GM18858 (cell line): ENCODE measurements around the gene TKFC.

Experiments
- ATAC-seq: cut with Tn5 transposase; IDR thresholded peaks from one replicate; pipeline ENCODE4 v1.9.1; 2021; ENCODE audit not compliant: unreplicated experiment

The TKFC gene

GRCh38 chr11:61343792-61344745, 11.0 kb downstream of the TKFC start:
- ATAC-seq, result no peak

- ATAC-seq, result no peak
Measured at GRCh38 chr11:61345170-61345610, 12.2 kb downstream of the TKFC start.

- no peak for ATAC-seq
Measured at GRCh38 chr11:61345954-61346843, 13.2 kb downstream of the TKFC start.

DNA sequence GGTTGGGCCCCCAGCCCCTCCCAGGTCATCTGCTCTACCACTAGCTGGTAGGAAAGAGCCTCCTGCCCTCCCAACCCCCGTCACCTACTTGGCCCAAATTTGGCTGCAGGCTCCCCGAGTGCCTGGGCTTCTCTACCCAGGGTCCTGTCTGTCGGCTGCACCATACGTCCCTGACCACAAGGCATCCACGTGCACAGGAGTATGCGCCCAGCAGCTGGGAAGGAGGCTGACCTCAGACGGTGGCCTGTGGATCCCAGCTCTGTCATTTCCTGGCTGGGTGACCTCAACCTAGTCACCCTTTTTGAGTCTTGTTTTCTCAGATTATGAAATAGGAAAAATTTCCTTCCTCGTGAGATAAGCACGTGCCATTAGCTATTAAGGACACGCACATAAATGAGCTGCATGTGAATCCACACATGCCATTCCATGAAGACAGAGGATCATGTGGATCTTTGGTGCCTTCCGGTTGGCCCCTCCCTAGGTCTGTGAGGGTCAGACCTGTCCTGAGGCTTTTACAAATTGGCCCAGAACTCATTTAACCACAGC, 15.0 kb downstream of the TKFC start:
- no peak for ATAC-seq

GRCh38 chr11:61349189-61349751, 16.2 kb downstream of the TKFC start:
- ATAC-seq, result no peak

DNA sequence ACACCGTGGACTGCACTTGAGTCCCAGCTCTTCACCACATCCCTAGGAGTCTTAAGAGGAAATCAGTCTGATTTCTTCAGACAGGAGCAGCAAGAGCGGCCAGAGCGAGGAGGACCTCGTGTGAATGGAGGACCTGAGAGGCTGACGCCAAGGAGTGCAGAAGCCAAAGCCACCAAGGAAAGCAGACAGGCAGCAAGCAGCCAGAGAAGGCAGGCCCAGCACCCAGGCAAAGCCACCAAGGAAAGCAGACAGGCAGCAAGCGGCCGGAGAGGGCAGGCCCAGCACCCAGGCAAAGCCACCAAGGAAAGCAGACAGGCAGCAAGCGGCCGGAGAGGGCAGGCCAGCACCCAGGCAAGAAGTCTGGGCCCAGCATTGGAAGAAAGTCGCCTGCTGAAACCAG, 16.9 kb downstream of the TKFC start:
- ATAC-seq, result no peak

DNA sequence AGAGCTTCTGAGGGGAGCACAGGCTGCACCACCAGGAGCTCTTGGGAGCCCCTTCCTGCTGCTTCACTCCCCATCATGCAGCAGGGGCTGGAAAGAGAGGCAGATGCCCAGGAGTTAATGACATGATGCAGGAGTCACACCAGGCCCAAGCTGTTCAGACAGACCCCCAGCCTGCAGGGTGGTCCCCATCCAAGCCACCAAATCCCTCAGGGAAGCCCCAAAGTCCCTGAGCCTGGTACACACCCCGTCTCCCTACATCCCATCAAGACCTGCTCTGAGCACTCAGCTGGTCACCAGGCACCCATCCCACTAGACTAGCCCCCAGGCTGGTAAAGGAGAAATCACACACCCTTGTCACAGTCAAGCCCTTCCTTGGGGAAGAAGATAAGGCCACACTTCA, 17.3 kb downstream of the TKFC start:
- no peak for ATAC-seq

- ATAC-seq, result no peak
Measured at GRCh38 chr11:61350803-61351202, 17.8 kb downstream of the TKFC start.

- ATAC-seq, result no peak
Measured at GRCh38 chr11:61352038-61352437, 19.0 kb downstream of the TKFC start.

DNA sequence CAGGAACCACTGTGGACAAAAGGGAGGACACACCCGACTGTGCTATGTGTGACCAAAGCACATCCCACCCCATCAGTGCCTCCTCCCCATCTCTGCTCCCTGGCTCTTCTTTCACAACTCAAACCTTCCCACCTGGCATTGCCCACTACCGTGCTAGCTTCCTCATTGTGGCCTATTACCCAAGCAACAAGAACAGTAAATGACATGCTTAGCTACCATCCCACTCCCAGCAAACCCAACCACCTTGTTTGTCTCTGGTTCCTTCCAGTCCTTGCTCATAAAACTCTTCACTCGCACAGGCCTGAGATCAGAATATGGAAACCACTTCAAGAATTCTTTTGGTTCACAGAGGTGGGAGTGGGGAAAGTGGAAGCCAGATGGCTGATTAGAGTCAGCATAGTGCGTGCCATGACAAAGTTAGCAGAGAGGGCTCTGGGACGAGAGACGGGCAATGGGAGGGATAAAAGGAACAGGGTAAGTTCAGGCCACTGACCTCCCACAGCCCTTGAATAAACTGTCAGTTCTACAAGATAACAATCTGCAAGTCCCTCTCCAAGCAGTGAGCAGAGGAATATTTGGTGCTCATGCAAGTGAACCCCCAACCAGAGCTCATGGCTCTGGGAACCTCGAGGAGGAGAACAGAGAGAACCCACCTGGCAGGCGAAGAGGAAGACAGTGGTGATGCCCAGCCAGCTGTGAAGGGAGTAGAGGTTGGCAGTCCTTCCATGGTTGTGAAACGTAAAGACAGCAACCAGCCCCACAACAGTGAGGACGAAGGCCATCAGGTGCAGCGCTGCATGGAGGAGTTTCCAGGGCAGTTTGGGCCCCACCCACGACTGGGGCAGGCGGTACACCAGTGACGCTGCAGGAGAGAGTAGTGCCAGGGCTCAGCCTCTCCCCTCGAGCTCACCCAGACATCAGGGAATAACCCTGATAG, 20.4 kb downstream of the TKFC start:
- no peak for ATAC-seq

DNA sequence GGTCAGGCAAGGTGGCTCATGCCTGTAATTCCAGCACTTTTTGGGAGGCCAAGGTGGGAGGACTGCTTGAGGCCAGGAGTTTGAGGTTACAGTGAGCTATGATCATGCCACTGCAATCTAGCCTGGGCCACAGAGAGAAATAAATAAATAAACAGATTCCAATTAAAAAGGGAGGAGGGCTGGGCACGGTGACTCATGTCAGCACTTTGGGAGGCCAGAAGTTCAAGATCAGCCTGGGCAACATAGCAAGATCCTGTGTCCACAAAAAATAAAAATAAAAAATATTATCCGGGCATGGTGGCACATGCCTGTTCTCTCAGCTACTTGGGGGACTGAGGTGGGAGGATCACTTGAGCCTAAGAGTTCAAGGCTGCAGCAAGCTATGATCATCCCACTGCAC, 21.2 kb downstream of the TKFC start:
- ATAC-seq, result no peak

DNA sequence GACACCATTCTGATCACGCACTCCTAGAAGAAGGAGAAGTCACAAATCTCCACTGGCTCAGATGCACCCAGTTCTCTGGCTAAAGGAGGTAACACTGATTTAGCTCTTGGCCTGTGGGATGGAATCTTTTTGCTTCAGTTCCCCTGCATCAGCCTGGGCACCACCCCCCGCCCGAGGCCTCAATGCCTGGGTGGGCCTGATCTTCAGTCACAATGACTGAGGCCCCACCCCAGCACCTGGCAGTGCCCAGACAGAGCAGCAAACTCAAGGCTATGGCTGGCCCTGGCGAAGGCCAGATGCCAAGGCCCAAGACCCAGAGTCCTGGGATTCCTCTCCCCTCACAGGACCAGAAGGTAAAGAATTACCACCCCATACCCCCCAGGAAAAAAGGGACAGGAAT, 23.7 kb downstream of the TKFC start:
- ATAC-seq, result no peak

DNA sequence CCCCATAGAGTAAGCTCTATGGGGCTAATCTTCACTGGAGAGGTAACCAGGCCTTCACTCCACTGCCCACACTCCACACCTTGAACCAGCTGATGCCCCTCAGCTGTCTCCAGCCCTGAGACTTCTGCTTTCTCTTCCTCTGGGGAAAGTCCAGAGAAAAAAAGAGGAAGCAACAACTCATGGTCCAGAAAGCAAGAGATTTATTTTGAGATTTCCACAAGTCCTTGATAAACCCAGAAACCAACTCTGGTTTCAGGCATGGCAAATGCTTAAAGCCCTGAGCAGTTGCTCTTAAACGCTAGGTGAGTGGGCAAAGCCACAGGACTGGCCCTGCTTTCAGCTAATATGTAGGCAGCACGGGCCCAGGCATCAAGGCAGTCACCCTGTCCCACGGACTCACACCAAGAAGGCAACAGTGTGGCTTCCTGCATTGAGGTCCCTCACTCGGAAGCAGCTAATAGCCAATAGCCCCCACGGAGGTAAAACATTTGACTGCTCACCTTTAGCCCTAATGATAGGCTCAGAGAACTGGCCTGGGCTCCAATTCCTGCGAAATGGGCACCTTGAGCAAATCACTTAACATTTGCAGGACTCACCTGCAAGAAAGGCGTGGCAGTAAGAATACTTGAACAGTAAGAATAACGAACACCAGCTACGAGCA, 24.3 kb downstream of the TKFC start:
- peak; percentile 59 for ATAC-seq

DNA sequence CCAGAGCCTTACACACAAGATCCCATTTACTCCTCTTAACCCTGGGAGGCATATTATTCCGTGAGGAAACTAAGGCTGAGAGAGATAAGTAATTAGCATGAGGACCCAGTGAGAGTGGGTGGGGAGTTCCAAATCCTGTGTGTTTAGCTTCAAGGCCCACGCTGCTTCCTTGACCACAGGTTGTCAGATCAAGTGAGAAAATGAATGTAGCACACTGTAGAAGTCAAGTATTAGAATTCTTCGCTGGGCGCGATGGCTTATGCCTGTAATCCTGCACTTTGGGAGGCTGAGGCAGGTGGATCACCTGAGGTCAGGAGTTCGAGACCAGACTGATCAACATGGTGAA, 24.8 kb downstream of the TKFC start:
- no peak for ATAC-seq

GRCh38 chr11:61358566-61358965, 25.5 kb downstream of the TKFC start:
- no peak for ATAC-seq

- ATAC-seq, result no peak
Measured at GRCh38 chr11:61359516-61359915, 26.5 kb downstream of the TKFC start.

DNA sequence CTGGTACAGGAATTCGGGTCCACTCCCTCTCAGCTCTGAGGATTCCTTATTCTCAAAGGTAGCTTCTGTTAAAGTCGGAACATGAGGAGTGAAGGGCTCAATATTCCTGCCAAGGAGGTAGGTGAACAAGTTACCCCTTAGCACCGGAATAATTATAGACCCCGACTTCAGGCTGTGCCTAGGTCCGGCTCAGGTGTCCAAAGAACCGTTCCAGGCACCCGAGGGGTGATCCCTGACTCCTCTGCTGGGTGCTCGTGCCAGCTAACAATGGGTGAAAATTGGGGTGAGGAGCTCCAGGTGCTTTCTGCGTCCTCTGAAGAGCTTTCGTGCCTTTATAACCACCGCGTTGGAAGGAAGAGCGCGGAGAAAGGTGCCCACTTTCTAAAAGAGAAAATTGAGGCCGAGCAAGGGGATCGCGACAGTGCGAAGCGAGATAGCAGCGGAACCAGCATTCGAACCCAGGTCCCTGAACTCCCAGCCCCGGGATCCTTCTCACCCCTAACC, 28.3 kb downstream of the TKFC start:
- ATAC-seq, result no peak

- ATAC-seq, result peak; percentile 73
Measured at GRCh38 chr11:61361741-61362541, 28.9 kb downstream of the TKFC start, which contains the start of the genes CYB561A3 and TMEM138. Gene CYB561A3, minus strand, starts transcription at chr11:61361882. Its CDS starts 5,169 bp downstream, at chr11:61356713. Gene TMEM138, plus strand, starts transcription at chr11:61362374. Its CDS starts 2,017 bp downstream, at chr11:61364391.

DNA sequence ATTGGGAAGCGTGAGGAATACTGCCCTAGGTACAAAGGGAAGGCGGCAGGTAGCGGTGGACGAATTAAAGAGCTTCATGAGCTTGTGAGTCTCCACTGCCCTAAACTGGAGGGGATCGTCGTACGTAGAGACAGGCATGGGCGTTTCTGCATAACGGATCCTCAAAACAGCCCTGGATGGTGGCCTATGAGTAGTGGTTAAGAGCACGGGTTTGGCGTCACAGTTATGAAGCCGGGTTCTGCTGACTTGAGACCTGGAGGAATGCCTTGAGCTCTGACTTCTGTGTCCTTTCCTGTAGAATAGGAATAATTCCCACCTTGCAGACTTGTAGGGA, 29.5 kb downstream of the TKFC start:
- ATAC-seq, result no peak
